ENCODE data around the gene AGBL5. TPM values are rescaled to one million over a fixed set of nuclear protein-coding genes. Genes with fewer than 3 reads are reported as not detected.

AGBL5 gene
- total and polyA plus RNA-seq, 3 donors from 2014 or later = 227 to 784 (median 294) TPM

- 0 to 1% methylated on average over 35 to 76 of the region's 76 CpGs for WGBS, 2 donors
These were observed 18.8 kb upstream of the AGBL5 start, which contains the start of gene TMEM214 for GRCh38 chr2:27032495-27033252. TMEM214 (plus strand) TSS chr2:27032965; CDS start chr2:27033016, 51 bp downstream.

GRCh38 chr2:27033253-27033852 is 18.1 kb upstream of the AGBL5 start:
- 7 to 14% methylated on average over 5 to 11 of the region's 11 CpGs for WGBS, 2 donors
- no peak for TF ChIP-seq POLR2A (IDR thresholded peaks at IDR 0.05)
- no peak for TF ChIP-seq CTCF (IDR thresholded peaks at IDR 0.05)
- H3K9me3 ChIP-seq = no peaks in the 10 kb centered on the region
- no peaks in the 10 kb centered on the region for H3K36me3 ChIP-seq (ENCODE audit: low read depth, missing control alignments)
- intact Hi-C loops (cut with DNase I; ENCODE audit: low total_unique reads) = no loop called here
- no peak for DNase-seq
- no peaks in the 10 kb centered on the region for H3K27me3 ChIP-seq
- H3K4me1 ChIP-seq = peaks cover 12% of the 10 kb centered on the region
- H3K4me3 ChIP-seq = peak overlapping the region; percentile 74 to 80
- H3K27ac ChIP-seq = peak overlapping the region; percentile 61 to 76

More at GRCh38 chr2:27032495-27033252, 18.8 kb upstream of the AGBL5 start, which contains the start of gene TMEM214:
- peak; percentile 95 for DNase-seq
- intact Hi-C loops (cut with DNase I; ENCODE audit: low total_unique reads) = no loop called here
- peaks cover 12% of the 10 kb centered on the region for H3K4me1 ChIP-seq
- H3K9me3 ChIP-seq = no peaks in the 10 kb centered on the region
- no peak for TF ChIP-seq POLR2A (IDR thresholded peaks at IDR 0.05)
- TF ChIP-seq CTCF (IDR thresholded peaks at IDR 0.05) = no peak
- H3K4me3 ChIP-seq = peak within 1 kb of the TSS; percentile 74 to 80
- peak within 1 kb of the TSS; percentile 61 to 76 for H3K27ac ChIP-seq
- H3K36me3 ChIP-seq (ENCODE audit: low read depth, missing control alignments) = no peaks in the 10 kb centered on the region
- no peaks in the 10 kb centered on the region for H3K27me3 ChIP-seq

GRCh38 chr2:27038012-27038411 is 13.5 kb upstream of the AGBL5 start:
- Histone ChIP-seq H3K4me3 (no peak overlapping the region), H3K36me3 (ENCODE audit: low read depth, missing control alignments) (no peaks in the 10 kb centered on the region), H3K4me1 (peaks cover 12% of the 10 kb centered on the region), H3K27me3 (no peaks in the 10 kb centered on the region), H3K9me3 (no peaks in the 10 kb centered on the region), H3K27ac (no peak overlapping the region)
- WGBS, 2 donors = 90 to 91% methylated on average over 4 to 6 of the region's 6 CpGs
- TF ChIP-seq POLR2A (IDR thresholded peaks at IDR 0.05) = no peak
- no peak for TF ChIP-seq CTCF (IDR thresholded peaks at IDR 0.05)
- intact Hi-C loops (cut with DNase I; ENCODE audit: low total_unique reads) = no loop called here
- no peak for DNase-seq

- Histone ChIP-seq H3K36me3 (ENCODE audit: low read depth, missing control alignments) (no peaks in the 10 kb centered on the region), H3K27ac (no peak overlapping the region), H3K4me3 (no peak overlapping the region), H3K9me3 (no peaks in the 10 kb centered on the region), H3K4me1 (peaks cover 9% of the 10 kb centered on the region), H3K27me3 (no peaks in the 10 kb centered on the region)
- WGBS, 2 donors = 70 to 90% methylated on average over 5 to 17 of the region's 17 CpGs
- TF ChIP-seq POLR2A (IDR thresholded peaks at IDR 0.05) (no peak), CTCF (IDR thresholded peaks at IDR 0.05) (no peak)
- intact Hi-C loops (cut with DNase I; ENCODE audit: low total_unique reads) = no loop called here
- DNase-seq = no peak
These were observed 12.7 kb upstream of the AGBL5 start for GRCh38 chr2:27038631-27039339.

Measured in testis (tissue), 3 donors.